NB4 (cell line): ENCODE data around the gene NELL2.

Source experiments
- MYC ChIP-seq: IDR thresholded peaks from 2 replicates; pipeline ENCODE4 v1.6.1; 2011; ENCODE audit warnings: low read depth, low read length
- POLR2A ChIP-seq: IDR thresholded peaks from 2 replicates; pipeline ENCODE4 v1.6.1; 2011; ENCODE audit warnings: mild to moderate bottlenecking; ENCODE audit not compliant: insufficient read length; ENCODE audit errors: extremely low read depth
- TF ChIP-seq, protein P1 (sequence below): IDR thresholded peaks from one replicate; pipeline ENCODE4 v1.5.1; 2012; ENCODE audit warnings: low read depth, low read length

DNA sequence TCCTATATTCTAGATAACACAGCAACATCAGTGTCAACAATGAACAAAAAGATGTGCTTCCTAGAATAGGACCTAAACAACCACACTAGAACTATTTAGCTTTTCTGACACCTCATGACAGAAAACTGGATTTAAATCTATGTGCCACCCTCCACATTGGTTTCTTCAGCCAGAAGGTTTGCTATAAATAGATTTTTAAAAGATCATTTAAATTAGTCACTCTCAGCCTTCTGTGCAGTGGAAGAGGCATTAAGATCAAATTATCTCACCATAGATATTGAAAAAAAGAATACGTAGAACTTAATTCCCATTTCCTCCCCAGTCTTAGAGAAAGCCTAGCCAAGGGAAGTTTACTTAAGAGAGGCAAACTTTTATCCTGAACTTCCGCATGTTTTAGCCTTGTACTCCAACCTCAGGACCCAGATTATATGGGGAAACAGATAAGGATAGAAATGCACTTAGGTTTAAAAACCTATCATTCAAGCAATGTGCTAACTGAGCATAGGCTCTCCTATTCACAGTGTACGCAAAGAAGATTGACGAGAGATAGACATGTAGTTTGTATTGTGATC is 59.6 kb downstream of the NELL2 start:
- TF ChIP-seq MYC (no peak), POLR2A (no peak)
- TF ChIP-seq, protein P1, sequence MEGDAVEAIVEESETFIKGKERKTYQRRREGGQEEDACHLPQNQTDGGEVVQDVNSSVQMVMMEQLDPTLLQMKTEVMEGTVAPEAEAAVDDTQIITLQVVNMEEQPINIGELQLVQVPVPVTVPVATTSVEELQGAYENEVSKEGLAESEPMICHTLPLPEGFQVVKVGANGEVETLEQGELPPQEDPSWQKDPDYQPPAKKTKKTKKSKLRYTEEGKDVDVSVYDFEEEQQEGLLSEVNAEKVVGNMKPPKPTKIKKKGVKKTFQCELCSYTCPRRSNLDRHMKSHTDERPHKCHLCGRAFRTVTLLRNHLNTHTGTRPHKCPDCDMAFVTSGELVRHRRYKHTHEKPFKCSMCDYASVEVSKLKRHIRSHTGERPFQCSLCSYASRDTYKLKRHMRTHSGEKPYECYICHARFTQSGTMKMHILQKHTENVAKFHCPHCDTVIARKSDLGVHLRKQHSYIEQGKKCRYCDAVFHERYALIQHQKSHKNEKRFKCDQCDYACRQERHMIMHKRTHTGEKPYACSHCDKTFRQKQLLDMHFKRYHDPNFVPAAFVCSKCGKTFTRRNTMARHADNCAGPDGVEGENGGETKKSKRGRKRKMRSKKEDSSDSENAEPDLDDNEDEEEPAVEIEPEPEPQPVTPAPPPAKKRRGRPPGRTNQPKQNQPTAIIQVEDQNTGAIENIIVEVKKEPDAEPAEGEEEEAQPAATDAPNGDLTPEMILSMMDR, result no peak
